Endothelial cell (in vitro differentiated cells): ENCODE data around the gene RPL31. TPM values are rescaled to one million over a fixed set of nuclear protein-coding genes. Genes with fewer than 3 reads are reported as not detected.

Source experiments
- DNase-seq: peaks from one replicate; pipeline ENCODE4 v3.0.0; 2021; ENCODE audit warnings: low spot score
- H3K27ac Mint-ChIP-seq: one replicate; pipeline ENCODE4 v1.8.0; 2021; ENCODE audit warnings: mixed read lengths, inconsistent platforms; ENCODE audit not compliant: unreplicated experiment
- H3K27me3 Mint-ChIP-seq: one replicate; pipeline ENCODE4 v1.8.0; 2021; ENCODE audit warnings: mild to moderate bottlenecking, moderate library complexity, mixed read lengths, inconsistent platforms; ENCODE audit not compliant: unreplicated experiment
- H3K36me3 Mint-ChIP-seq: one replicate; pipeline ENCODE4 v1.8.0; 2021; ENCODE audit warnings: mild to moderate bottlenecking, low read depth, mixed read lengths, inconsistent platforms; ENCODE audit not compliant: unreplicated experiment
- H3K4me1 Mint-ChIP-seq: one replicate; pipeline ENCODE4 v1.8.0; 2021; ENCODE audit warnings: mild to moderate bottlenecking, mixed read lengths, inconsistent platforms; ENCODE audit not compliant: unreplicated experiment
- H3K4me3 Mint-ChIP-seq: one replicate; pipeline ENCODE4 v1.8.0; 2021; ENCODE audit warnings: mild to moderate bottlenecking, mixed read lengths, inconsistent platforms; ENCODE audit not compliant: unreplicated experiment
- H3K9me3 Mint-ChIP-seq: one replicate; pipeline ENCODE4 v1.8.0; 2021; ENCODE audit warnings: mixed read lengths, inconsistent platforms; ENCODE audit not compliant: unreplicated experiment
- CTCF ChIP-seq: fragments of 200-600 bp; sonication (generic); IDR thresholded peaks from one replicate; pipeline ENCODE4 v1.5.0; 2021; ENCODE audit warnings: antibody characterized with exemption; ENCODE audit not compliant: unreplicated experiment
- total RNA-seq: library from RNA; stranded (reverse); fragmentation: NEBNext Ultra II Directional; extraction: Animal tissue kit (Norgen Biotek cat#: 25700); gene quantifications from one replicate; pipeline ENCODE4 v1.2.1, GENCODE V29; 2021; ENCODE audit not compliant: unreplicated experiment

RPL31 gene
- total RNA-seq, 1 donor from 2014 or later = 1,589 TPM

- Mint-ChIP-seq H3K4me1 (peaks cover 35% of the 10 kb centered on the region), H3K36me3 (peaks cover 15% of the 10 kb centered on the region), H3K9me3 (no peaks in the 10 kb centered on the region), H3K27ac (peak overlapping the region; percentile 34), H3K27me3 (no peaks in the 10 kb centered on the region), H3K4me3 (no peak overlapping the region)
- DNase-seq = no peak
- no peak for TF ChIP-seq CTCF
Observed at GRCh38 chr2:100983684-100984310, 18.3 kb upstream of the RPL31 start.

GRCh38 chr2:100984892-100985307 is 17.2 kb upstream of the RPL31 start:
- peaks cover 38% of the 10 kb centered on the region for H3K4me1 Mint-ChIP-seq
- peak; percentile 85 for TF ChIP-seq CTCF
- DNase-seq = peak; percentile 77
- H3K27me3 Mint-ChIP-seq = peaks cover 2% of the 10 kb centered on the region
- H3K4me3 Mint-ChIP-seq = peak overlapping the region; percentile 26
- H3K36me3 Mint-ChIP-seq = peaks cover 24% of the 10 kb centered on the region
- no peaks in the 10 kb centered on the region for H3K9me3 Mint-ChIP-seq
- no peak overlapping the region for H3K27ac Mint-ChIP-seq

GRCh38 chr2:100986157-100986556 is 15.9 kb upstream of the RPL31 start:
- peaks cover 29% of the 10 kb centered on the region for H3K4me1 Mint-ChIP-seq
- no peak overlapping the region for H3K27ac Mint-ChIP-seq
- DNase-seq = no peak
- H3K27me3 Mint-ChIP-seq = peaks cover 5% of the 10 kb centered on the region
- H3K9me3 Mint-ChIP-seq = no peaks in the 10 kb centered on the region
- H3K36me3 Mint-ChIP-seq = peaks cover 28% of the 10 kb centered on the region
- TF ChIP-seq CTCF = no peak
- H3K4me3 Mint-ChIP-seq = no peak overlapping the region

- Mint-ChIP-seq H3K4me3 (no peak overlapping the region), H3K27me3 (peaks cover 6% of the 10 kb centered on the region), H3K27ac (no peak overlapping the region), H3K36me3 (peaks cover 27% of the 10 kb centered on the region), H3K4me1 (peaks cover 15% of the 10 kb centered on the region), H3K9me3 (no peaks in the 10 kb centered on the region)
- no peak for TF ChIP-seq CTCF
- DNase-seq = no peak
Observed at GRCh38 chr2:100987536-100987935, 14.6 kb upstream of the RPL31 start.

GRCh38 chr2:100987974-100988373 is 14.1 kb upstream of the RPL31 start:
- no peak overlapping the region for H3K4me3 Mint-ChIP-seq
- peaks cover 12% of the 10 kb centered on the region for H3K4me1 Mint-ChIP-seq
- TF ChIP-seq CTCF = no peak
- no peaks in the 10 kb centered on the region for H3K9me3 Mint-ChIP-seq
- H3K36me3 Mint-ChIP-seq = peaks cover 27% of the 10 kb centered on the region
- DNase-seq = no peak
- no peak overlapping the region for H3K27ac Mint-ChIP-seq
- H3K27me3 Mint-ChIP-seq = peaks cover 8% of the 10 kb centered on the region
